M059J (cell line): ENCODE data around the gene CHST7. TPM values are rescaled to one million over a fixed set of nuclear protein-coding genes. Genes with fewer than 3 reads are reported as not detected.

Experiments
- total RNA-seq: library from RNA; depleted of rRNA; stranded (reverse); fragments of >200 nt; shearing (Covaris generic); gene quantifications from 2 replicates; pipeline ENCODE4 v1.2.3, GENCODE V29; 2014; rRNA removed

CHST7 gene
- total RNA-seq, 1 experiment from 2014 or later: 17.4 TPM

Other genes with a start within 250 kb of the CHST7 start
- gene ZNF674, start 28.3 kb upstream of the CHST7 start, total RNA-seq: 3.0 and 3.4 TPM in 2 replicates
- 46.7 and 55.0 TPM in 2 replicates for gene SLC9A7, start 185.4 kb downstream of the CHST7 start, total RNA-seq